ENCODE results near the gene DNAH9.

DNAH9 gene
- 0 to 0.17 (median 0) reads per million in 3 donors for total RNA-seq

- no peak within 1 kb of the TSS for H3K4me3 ChIP-seq (ENCODE audit: insufficient read depth, low read depth, low read length, poor library complexity, severe bottlenecking)
- no peaks in the 10 kb centered on the region for H3K4me1 ChIP-seq (ENCODE audit: control insufficient read depth, insufficient read depth, low read length, poor library complexity, severe bottlenecking)
- no peaks in the 10 kb centered on the region for H3K27me3 ChIP-seq (replicated peaks; ENCODE audit: control insufficient read depth, insufficient read depth, low read length, poor library complexity, severe bottlenecking)
- DNase-seq = no peak
- H3K27ac ChIP-seq (ENCODE audit: insufficient read depth, low read length, poor library complexity, severe bottlenecking) = no peak within 1 kb of the TSS
- H3K9me3 ChIP-seq (ENCODE audit: control insufficient read depth, low read length) = no peaks in the 10 kb centered on the region
- no peaks in the 10 kb centered on the region for H3K36me3 ChIP-seq (ENCODE audit: control insufficient read depth, insufficient read depth, low read length)
Measured at GRCh38 chr17:11598274-11599221, at the start of gene DNAH9. DNAH9 (plus strand) TSS chr17:11598470; CDS start chr17:11598499, 29 bp downstream.

DNA sequence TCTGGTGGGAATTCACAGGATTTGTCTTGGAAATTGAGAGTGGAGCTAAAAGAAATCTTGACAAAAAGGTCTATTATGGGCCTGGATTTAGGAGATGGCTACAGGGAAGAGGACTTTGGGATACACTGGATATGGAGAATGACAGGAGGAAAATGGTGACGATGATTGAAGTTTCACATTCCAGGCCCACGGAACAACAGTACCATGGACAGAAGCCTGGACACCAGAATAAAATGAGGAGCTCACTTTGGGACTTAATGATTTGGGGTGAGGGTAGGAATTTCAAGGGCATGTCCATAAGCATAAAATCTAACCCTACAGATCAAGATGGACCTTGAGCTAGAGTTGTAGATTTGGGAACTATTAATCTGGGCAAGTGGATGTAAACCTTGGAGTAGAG is 47.8 kb upstream of the DNAH9 start:
- Histone ChIP-seq H3K27ac (ENCODE audit: insufficient read depth, low read length, poor library complexity, severe bottlenecking) (no peak overlapping the region), H3K27me3 (replicated peaks; ENCODE audit: control insufficient read depth, insufficient read depth, low read length, poor library complexity, severe bottlenecking) (no peaks in the 10 kb centered on the region), H3K36me3 (ENCODE audit: control insufficient read depth, insufficient read depth, low read length) (no peaks in the 10 kb centered on the region), H3K9me3 (ENCODE audit: control insufficient read depth, low read length) (no peaks in the 10 kb centered on the region), H3K4me3 (ENCODE audit: insufficient read depth, low read depth, low read length, poor library complexity, severe bottlenecking) (no peak overlapping the region), H3K4me1 (ENCODE audit: control insufficient read depth, insufficient read depth, low read length, poor library complexity, severe bottlenecking) (no peaks in the 10 kb centered on the region)
- DNase-seq = no peak

GRCh38 chr17:11551442-11551841 is 46.8 kb upstream of the DNAH9 start:
- Histone ChIP-seq H3K4me3 (ENCODE audit: insufficient read depth, low read depth, low read length, poor library complexity, severe bottlenecking) (no peak overlapping the region), H3K27ac (ENCODE audit: insufficient read depth, low read length, poor library complexity, severe bottlenecking) (no peak overlapping the region), H3K4me1 (ENCODE audit: control insufficient read depth, insufficient read depth, low read length, poor library complexity, severe bottlenecking) (no peaks in the 10 kb centered on the region), H3K36me3 (ENCODE audit: control insufficient read depth, insufficient read depth, low read length) (no peaks in the 10 kb centered on the region), H3K27me3 (replicated peaks; ENCODE audit: control insufficient read depth, insufficient read depth, low read length, poor library complexity, severe bottlenecking) (no peaks in the 10 kb centered on the region), H3K9me3 (ENCODE audit: control insufficient read depth, low read length) (no peaks in the 10 kb centered on the region)
- no peak for DNase-seq

DNA sequence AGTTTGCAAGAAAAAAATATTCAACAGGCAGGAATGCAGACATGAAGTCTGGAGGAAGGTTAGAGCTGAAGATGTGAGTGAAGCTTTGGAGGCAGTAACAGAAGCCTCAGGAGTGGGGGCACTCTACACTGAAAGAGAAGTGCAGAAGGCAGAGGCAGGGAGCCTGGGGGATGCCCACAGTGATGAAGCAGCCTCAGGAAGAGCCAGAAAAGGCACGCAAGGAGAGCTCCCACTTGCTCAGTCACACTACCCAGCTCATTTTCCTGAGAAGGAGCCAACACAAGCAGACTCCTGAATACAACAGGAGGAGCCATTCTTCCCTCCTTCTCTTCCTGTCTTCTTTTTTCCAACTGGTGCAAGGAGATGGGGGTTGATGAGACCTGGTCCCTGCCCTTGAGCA is 45.1 kb upstream of the DNAH9 start:
- Histone ChIP-seq H3K4me3 (ENCODE audit: insufficient read depth, low read depth, low read length, poor library complexity, severe bottlenecking) (no peak overlapping the region), H3K36me3 (ENCODE audit: control insufficient read depth, insufficient read depth, low read length) (no peaks in the 10 kb centered on the region), H3K27ac (ENCODE audit: insufficient read depth, low read length, poor library complexity, severe bottlenecking) (no peak overlapping the region), H3K4me1 (ENCODE audit: control insufficient read depth, insufficient read depth, low read length, poor library complexity, severe bottlenecking) (no peaks in the 10 kb centered on the region), H3K9me3 (ENCODE audit: control insufficient read depth, low read length) (no peaks in the 10 kb centered on the region), H3K27me3 (replicated peaks; ENCODE audit: control insufficient read depth, insufficient read depth, low read length, poor library complexity, severe bottlenecking) (no peaks in the 10 kb centered on the region)
- DNase-seq = no peak

DNA sequence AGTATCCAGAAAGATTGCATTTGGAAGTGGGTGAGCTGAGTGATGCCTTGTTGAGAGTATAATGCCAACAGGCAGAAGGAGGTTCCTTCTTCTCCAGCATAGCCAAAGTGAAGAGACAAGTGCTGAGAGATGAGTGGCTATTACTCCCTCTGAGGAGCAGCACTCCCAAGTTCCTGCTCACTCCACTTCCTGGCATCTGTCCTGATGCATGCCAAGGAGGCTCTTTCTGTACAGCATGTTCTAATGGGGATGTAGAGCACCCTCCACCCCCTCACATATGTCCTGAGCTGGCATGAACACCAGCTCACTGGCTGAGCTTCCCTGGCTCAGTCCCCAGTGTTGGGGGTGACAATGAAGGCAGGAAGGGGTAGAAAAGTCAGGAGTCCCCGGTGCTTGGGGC is 44.2 kb upstream of the DNAH9 start:
- H3K36me3 ChIP-seq (ENCODE audit: control insufficient read depth, insufficient read depth, low read length) = no peaks in the 10 kb centered on the region
- H3K27ac ChIP-seq (ENCODE audit: insufficient read depth, low read length, poor library complexity, severe bottlenecking) = no peak overlapping the region
- DNase-seq = no peak
- H3K4me1 ChIP-seq (ENCODE audit: control insufficient read depth, insufficient read depth, low read length, poor library complexity, severe bottlenecking) = no peaks in the 10 kb centered on the region
- no peaks in the 10 kb centered on the region for H3K9me3 ChIP-seq (ENCODE audit: control insufficient read depth, low read length)
- H3K27me3 ChIP-seq (replicated peaks; ENCODE audit: control insufficient read depth, insufficient read depth, low read length, poor library complexity, severe bottlenecking) = no peaks in the 10 kb centered on the region
- no peak overlapping the region for H3K4me3 ChIP-seq (ENCODE audit: insufficient read depth, low read depth, low read length, poor library complexity, severe bottlenecking)

GRCh38 chr17:11554542-11554941 is 43.7 kb upstream of the DNAH9 start:
- H3K27me3 ChIP-seq (replicated peaks; ENCODE audit: control insufficient read depth, insufficient read depth, low read length, poor library complexity, severe bottlenecking) = no peaks in the 10 kb centered on the region
- no peak for DNase-seq
- no peak overlapping the region for H3K4me3 ChIP-seq (ENCODE audit: insufficient read depth, low read depth, low read length, poor library complexity, severe bottlenecking)
- no peaks in the 10 kb centered on the region for H3K36me3 ChIP-seq (ENCODE audit: control insufficient read depth, insufficient read depth, low read length)
- no peaks in the 10 kb centered on the region for H3K9me3 ChIP-seq (ENCODE audit: control insufficient read depth, low read length)
- H3K4me1 ChIP-seq (ENCODE audit: control insufficient read depth, insufficient read depth, low read length, poor library complexity, severe bottlenecking) = no peaks in the 10 kb centered on the region
- no peak overlapping the region for H3K27ac ChIP-seq (ENCODE audit: insufficient read depth, low read length, poor library complexity, severe bottlenecking)

GRCh38 chr17:11555530-11555929 is 42.7 kb upstream of the DNAH9 start:
- no peaks in the 10 kb centered on the region for H3K4me1 ChIP-seq (ENCODE audit: control insufficient read depth, insufficient read depth, low read length, poor library complexity, severe bottlenecking)
- no peaks in the 10 kb centered on the region for H3K36me3 ChIP-seq (ENCODE audit: control insufficient read depth, insufficient read depth, low read length)
- H3K27ac ChIP-seq (ENCODE audit: insufficient read depth, low read length, poor library complexity, severe bottlenecking) = no peak overlapping the region
- H3K4me3 ChIP-seq (ENCODE audit: insufficient read depth, low read depth, low read length, poor library complexity, severe bottlenecking) = no peak overlapping the region
- H3K9me3 ChIP-seq (ENCODE audit: control insufficient read depth, low read length) = no peaks in the 10 kb centered on the region
- no peaks in the 10 kb centered on the region for H3K27me3 ChIP-seq (replicated peaks; ENCODE audit: control insufficient read depth, insufficient read depth, low read length, poor library complexity, severe bottlenecking)
- no peak for DNase-seq

DNA sequence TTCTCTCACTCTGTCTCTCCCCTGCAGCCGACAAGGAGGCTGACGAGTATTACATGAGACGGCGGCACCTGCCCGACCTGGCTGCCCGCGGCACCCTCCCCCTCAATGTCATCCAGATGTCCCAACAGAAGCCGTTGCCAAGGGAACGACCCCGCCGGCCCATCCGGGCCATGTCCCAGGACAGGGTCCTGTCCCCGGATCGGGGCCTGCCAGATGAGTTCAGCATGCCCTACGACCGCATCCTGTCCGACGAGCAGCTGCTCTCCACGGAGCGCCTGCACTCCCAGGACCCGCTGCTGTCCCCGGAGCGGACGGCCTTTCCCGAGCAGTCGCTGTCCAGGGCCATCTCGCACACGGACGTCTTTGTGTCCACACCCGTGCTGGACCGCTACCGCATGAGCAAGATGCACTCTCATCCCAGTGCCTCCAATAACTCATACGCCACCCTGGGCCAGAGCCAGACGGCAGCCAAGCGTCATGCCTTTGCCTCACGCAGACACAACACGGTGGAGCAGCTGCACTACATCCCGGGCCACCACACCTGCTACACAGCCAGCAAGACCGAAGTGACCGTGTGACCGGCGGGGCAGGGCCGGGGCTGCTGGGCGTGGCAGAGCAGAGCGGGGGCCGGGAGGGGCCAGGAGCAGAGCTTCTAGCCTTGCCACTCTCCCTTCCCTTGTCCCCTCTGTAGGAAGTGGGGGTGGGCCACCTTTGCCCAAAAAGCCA is 40.4 kb upstream of the DNAH9 start:
- H3K36me3 ChIP-seq (ENCODE audit: control insufficient read depth, insufficient read depth, low read length) = no peaks in the 10 kb centered on the region
- H3K9me3 ChIP-seq (ENCODE audit: control insufficient read depth, low read length) = no peaks in the 10 kb centered on the region
- no peaks in the 10 kb centered on the region for H3K4me1 ChIP-seq (ENCODE audit: control insufficient read depth, insufficient read depth, low read length, poor library complexity, severe bottlenecking)
- no peak for DNase-seq
- H3K4me3 ChIP-seq (ENCODE audit: insufficient read depth, low read depth, low read length, poor library complexity, severe bottlenecking) = no peak overlapping the region
- no peak overlapping the region for H3K27ac ChIP-seq (ENCODE audit: insufficient read depth, low read length, poor library complexity, severe bottlenecking)
- H3K27me3 ChIP-seq (replicated peaks; ENCODE audit: control insufficient read depth, insufficient read depth, low read length, poor library complexity, severe bottlenecking) = no peaks in the 10 kb centered on the region

DNA sequence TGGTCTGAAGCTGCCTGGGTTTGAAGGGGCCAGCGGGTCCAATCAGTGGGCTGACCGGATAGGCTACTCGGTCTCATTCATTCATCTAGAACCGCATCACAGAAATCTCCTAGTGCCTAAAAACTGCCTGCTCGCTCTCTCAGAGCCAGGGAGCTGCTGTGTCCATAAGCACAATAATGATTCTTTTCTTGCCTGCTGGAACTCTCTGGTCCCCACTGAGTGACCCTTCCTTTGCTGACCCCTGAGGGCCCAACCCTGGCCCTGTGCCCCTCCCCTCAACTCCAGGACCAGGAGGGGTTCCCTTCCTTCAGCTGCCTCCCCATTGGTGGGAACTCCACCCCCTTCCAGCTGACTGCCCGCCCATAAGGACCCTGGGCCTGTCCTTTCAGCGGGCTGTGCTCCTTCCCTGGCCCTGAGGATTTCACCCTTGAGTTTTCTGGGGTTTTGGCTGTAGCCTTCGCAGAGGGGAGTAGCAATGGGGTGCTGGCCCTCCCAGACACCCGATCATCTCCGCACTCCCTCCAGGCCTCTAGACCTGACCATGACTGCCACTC is 39.5 kb upstream of the DNAH9 start:
- H3K36me3 ChIP-seq (ENCODE audit: control insufficient read depth, insufficient read depth, low read length) = no peaks in the 10 kb centered on the region
- no peak overlapping the region for H3K4me3 ChIP-seq (ENCODE audit: insufficient read depth, low read depth, low read length, poor library complexity, severe bottlenecking)
- H3K4me1 ChIP-seq (ENCODE audit: control insufficient read depth, insufficient read depth, low read length, poor library complexity, severe bottlenecking) = no peaks in the 10 kb centered on the region
- H3K27me3 ChIP-seq (replicated peaks; ENCODE audit: control insufficient read depth, insufficient read depth, low read length, poor library complexity, severe bottlenecking) = no peaks in the 10 kb centered on the region
- H3K27ac ChIP-seq (ENCODE audit: insufficient read depth, low read length, poor library complexity, severe bottlenecking) = no peak overlapping the region
- no peaks in the 10 kb centered on the region for H3K9me3 ChIP-seq (ENCODE audit: control insufficient read depth, low read length)
- no peak for DNase-seq

- Histone ChIP-seq H3K27me3 (replicated peaks; ENCODE audit: control insufficient read depth, insufficient read depth, low read length, poor library complexity, severe bottlenecking) (no peaks in the 10 kb centered on the region), H3K9me3 (ENCODE audit: control insufficient read depth, low read length) (no peaks in the 10 kb centered on the region), H3K36me3 (ENCODE audit: control insufficient read depth, insufficient read depth, low read length) (no peaks in the 10 kb centered on the region), H3K27ac (ENCODE audit: insufficient read depth, low read length, poor library complexity, severe bottlenecking) (no peak overlapping the region), H3K4me1 (ENCODE audit: control insufficient read depth, insufficient read depth, low read length, poor library complexity, severe bottlenecking) (no peaks in the 10 kb centered on the region), H3K4me3 (ENCODE audit: insufficient read depth, low read depth, low read length, poor library complexity, severe bottlenecking) (no peak overlapping the region)
- no peak for DNase-seq
Measured at GRCh38 chr17:11559601-11560000, 38.7 kb upstream of the DNAH9 start.
